ENCODE data around the gene HBS1L.

DNA sequence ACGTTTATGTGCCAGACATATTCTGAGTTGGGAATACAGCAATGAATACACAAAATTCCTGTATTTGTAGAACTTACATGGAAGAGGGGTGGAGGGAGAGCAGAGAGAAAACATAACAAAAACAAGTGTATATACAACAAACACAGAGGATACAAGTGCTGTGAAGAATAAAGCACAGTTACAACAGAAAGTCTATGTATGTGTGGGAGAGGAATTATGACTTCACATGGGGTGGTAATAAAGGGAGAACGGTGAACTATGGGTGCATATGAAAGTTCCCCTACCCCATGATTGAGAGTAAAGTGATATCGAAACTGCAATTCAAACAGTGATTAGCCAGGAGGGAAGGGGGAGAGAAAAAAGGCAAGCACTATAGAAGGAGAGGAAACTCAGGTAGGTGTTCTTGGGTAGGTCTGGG lies 24.6 kb downstream of the HBS1L start:
- TF ChIP-seq, protein P1, sequence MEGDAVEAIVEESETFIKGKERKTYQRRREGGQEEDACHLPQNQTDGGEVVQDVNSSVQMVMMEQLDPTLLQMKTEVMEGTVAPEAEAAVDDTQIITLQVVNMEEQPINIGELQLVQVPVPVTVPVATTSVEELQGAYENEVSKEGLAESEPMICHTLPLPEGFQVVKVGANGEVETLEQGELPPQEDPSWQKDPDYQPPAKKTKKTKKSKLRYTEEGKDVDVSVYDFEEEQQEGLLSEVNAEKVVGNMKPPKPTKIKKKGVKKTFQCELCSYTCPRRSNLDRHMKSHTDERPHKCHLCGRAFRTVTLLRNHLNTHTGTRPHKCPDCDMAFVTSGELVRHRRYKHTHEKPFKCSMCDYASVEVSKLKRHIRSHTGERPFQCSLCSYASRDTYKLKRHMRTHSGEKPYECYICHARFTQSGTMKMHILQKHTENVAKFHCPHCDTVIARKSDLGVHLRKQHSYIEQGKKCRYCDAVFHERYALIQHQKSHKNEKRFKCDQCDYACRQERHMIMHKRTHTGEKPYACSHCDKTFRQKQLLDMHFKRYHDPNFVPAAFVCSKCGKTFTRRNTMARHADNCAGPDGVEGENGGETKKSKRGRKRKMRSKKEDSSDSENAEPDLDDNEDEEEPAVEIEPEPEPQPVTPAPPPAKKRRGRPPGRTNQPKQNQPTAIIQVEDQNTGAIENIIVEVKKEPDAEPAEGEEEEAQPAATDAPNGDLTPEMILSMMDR (IDR thresholded peaks at IDR 0.05; ENCODE audit: poor library complexity): no peak
- TF ChIP-seq EZH2phosphoT487 (IDR thresholded peaks at IDR 0.05; ENCODE audit: low read depth, severe bottlenecking, unreplicated experiment) (no peak), EZH2 (IDR thresholded peaks at IDR 0.05; ENCODE audit: borderline replicate concordance) (no peak)

All from hepatocyte (in vitro differentiated cells).